ENCODE measurements around the gene TLR3.

Gene TLR3

GRCh38 chr4:186107947-186108346 is 39.0 kb downstream of the TLR3 start:
- no peak for DNase-seq

- DNase-seq, result no peak
These were observed 39.4 kb downstream of the TLR3 start for GRCh38 chr4:186108391-186108790.

GRCh38 chr4:186109245-186109644 is 40.3 kb downstream of the TLR3 start:
- no peak for DNase-seq

- DNase-seq, result no peak
These were observed 47.7 kb downstream of the TLR3 start for GRCh38 chr4:186116697-186117096.

- DNase-seq, result no peak
These were observed 49.6 kb downstream of the TLR3 start for GRCh38 chr4:186118582-186118981.

GRCh38 chr4:186121057-186121456 is 52.1 kb downstream of the TLR3 start:
- DNase-seq, result no peak

GRCh38 chr4:186128842-186129241 is 59.9 kb downstream of the TLR3 start:
- no peak for DNase-seq

- no peak for DNase-seq
These were observed 63.0 kb downstream of the TLR3 start for GRCh38 chr4:186131935-186132334.

- DNase-seq, result no peak
These were observed 63.8 kb downstream of the TLR3 start for GRCh38 chr4:186132577-186133242.

- DNase-seq, result no peak
These were observed 65.3 kb downstream of the TLR3 start for GRCh38 chr4:186134257-186134656.

GRCh38 chr4:186134861-186135260 is 65.9 kb downstream of the TLR3 start:
- DNase-seq, result no peak

- no peak for DNase-seq
These were observed 68.3 kb downstream of the TLR3 start for GRCh38 chr4:186137196-186137794.

All from COR-L47 (cell line).